SJSA1 (cell line): ENCODE results near the gene SLC31A1. TPM values are rescaled to one million over a fixed set of nuclear protein-coding genes. Genes with fewer than 3 reads are reported as not detected.
"Not testable (repeated sequence)": the region's sequence is repeated elsewhere in the genome, so short reads cannot be mapped to it uniquely, and the experiment has no call there.

Source experiments
- DNase-seq, 2 experiments: peaks; one replicate each; pipeline ENCODE4 v3.0.0-alpha.2; 2015 to 2020; ENCODE audit warnings: low spot score in 2 of 2, low read depth in 1 of 2
- H3K27ac ChIP-seq: fragments of 250-450 bp; sonication (Bioruptor Pico); 2 replicates; pipeline ENCODE4 v1.5.1; 2020; ENCODE audit warnings: mild to moderate bottlenecking, moderate library complexity
- H3K27me3 ChIP-seq: fragments of 250-450 bp; sonication (Bioruptor Pico); replicated peaks from 2 replicates; pipeline ENCODE4 v1.5.1; 2020; ENCODE audit warnings: mild to moderate bottlenecking, moderate library complexity
- H3K36me3 ChIP-seq: fragments of 250-450 bp; sonication (Bioruptor Pico); 2 replicates; pipeline ENCODE4 v1.5.1; 2020; ENCODE audit warnings: mild to moderate bottlenecking
- H3K4me1 ChIP-seq: fragments of 250-450 bp; sonication (Bioruptor Pico); replicated peaks from 2 replicates; pipeline ENCODE4 v1.6.1; 2021; ENCODE audit warnings: mild to moderate bottlenecking
- H3K4me3 ChIP-seq: fragments of 250-450 bp; sonication (Bioruptor Pico); 2 replicates; pipeline ENCODE4 v1.5.1; 2020; ENCODE audit warnings: mild to moderate bottlenecking
- H3K9me3 ChIP-seq: fragments of 250-450 bp; sonication (Bioruptor Pico); replicated peaks from 2 replicates; pipeline ENCODE4 v1.5.1; 2020; ENCODE audit warnings: mild to moderate bottlenecking
- total RNA-seq: library from RNA; depleted of rRNA; stranded (reverse); fragments of >200 nt; shearing (Covaris generic); gene quantifications from 2 replicates; pipeline ENCODE4 v1.2.3, GENCODE V29; 2014

The SLC31A1 gene
- total RNA-seq, 1 experiment from 2014 or later: 18.4 TPM

GRCh38 chr9:113228130-113228665 lies 6.9 kb downstream of the SLC31A1 start:
- Histone ChIP-seq H3K27me3 (no peaks in the 10 kb centered on the region), H3K4me3 (no peak overlapping the region), H3K36me3 (peaks cover 6% of the 10 kb centered on the region; the same call in 1 of the 2 replicates), H3K9me3 (no peaks in the 10 kb centered on the region), H3K27ac (no peak overlapping the region), H3K4me1 (peaks cover 12% of the 10 kb centered on the region)
- no peak for DNase-seq

- Histone ChIP-seq H3K4me3 (no peak overlapping the region), H3K27ac (no peak overlapping the region), H3K36me3 (no peaks in the 10 kb centered on the region), H3K9me3 (no peaks in the 10 kb centered on the region), H3K27me3 (no peaks in the 10 kb centered on the region), H3K4me1 (peaks cover 6% of the 10 kb centered on the region; the same call in 1 of the 2 replicates)
- DNase-seq: no peak
Observed at GRCh38 chr9:113231701-113232100, 10.4 kb downstream of the SLC31A1 start.

GRCh38 chr9:113235701-113236255 lies 14.4 kb downstream of the SLC31A1 start:
- not testable (repeated sequence) for H3K27me3 ChIP-seq, DNase-seq, H3K9me3 ChIP-seq, H3K27ac ChIP-seq, H3K4me1 ChIP-seq, H3K4me3 ChIP-seq, H3K36me3 ChIP-seq

- Histone ChIP-seq H3K4me3 (no peak overlapping the region), H3K27ac (no peak overlapping the region), H3K4me1 (peaks cover 6% of the 10 kb centered on the region; the same call in 1 of the 2 replicates), H3K9me3 (no peaks in the 10 kb centered on the region), H3K27me3 (no peaks in the 10 kb centered on the region), H3K36me3 (no peaks in the 10 kb centered on the region)
- no peak for DNase-seq
Observed at GRCh38 chr9:113237026-113237425, 15.7 kb downstream of the SLC31A1 start.

GRCh38 chr9:113238202-113238858 lies 17.0 kb downstream of the SLC31A1 start:
- no peaks in the 10 kb centered on the region for H3K36me3 ChIP-seq
- no peak for DNase-seq

GRCh38 chr9:113238859-113239232 lies 17.5 kb downstream of the SLC31A1 start:
- Histone ChIP-seq H3K27me3 (no peaks in the 10 kb centered on the region), H3K9me3 (no peaks in the 10 kb centered on the region), H3K4me3 (no peak overlapping the region), H3K36me3 (no peaks in the 10 kb centered on the region), H3K4me1 (no peaks in the 10 kb centered on the region), H3K27ac (no peak overlapping the region)
- no peak for DNase-seq

More at GRCh38 chr9:113238202-113238858, 17.0 kb downstream of the SLC31A1 start:
- Histone ChIP-seq H3K4me1 (no peaks in the 10 kb centered on the region), H3K9me3 (no peaks in the 10 kb centered on the region), H3K4me3 (no peak overlapping the region), H3K27ac (no peak overlapping the region), H3K27me3 (no peaks in the 10 kb centered on the region)

GRCh38 chr9:113241161-113241560 lies 19.8 kb downstream of the SLC31A1 start:
- H3K4me1 ChIP-seq: no peaks in the 10 kb centered on the region
- no peak overlapping the region for H3K27ac ChIP-seq
- H3K4me3 ChIP-seq: no peak overlapping the region
- H3K9me3 ChIP-seq: no peaks in the 10 kb centered on the region
- H3K27me3 ChIP-seq: no peaks in the 10 kb centered on the region
- DNase-seq: no peak
- no peaks in the 10 kb centered on the region for H3K36me3 ChIP-seq

GRCh38 chr9:113244556-113244955 lies 23.2 kb downstream of the SLC31A1 start:
- Histone ChIP-seq H3K27ac (no peak overlapping the region), H3K4me3 (no peak overlapping the region), H3K9me3 (no peaks in the 10 kb centered on the region), H3K36me3 (no peaks in the 10 kb centered on the region), H3K4me1 (no peaks in the 10 kb centered on the region), H3K27me3 (no peaks in the 10 kb centered on the region)
- no peak for DNase-seq

GRCh38 chr9:113245894-113246293 lies 24.6 kb downstream of the SLC31A1 start:
- H3K4me1 ChIP-seq: no peaks in the 10 kb centered on the region
- H3K9me3 ChIP-seq: no peaks in the 10 kb centered on the region
- no peak for DNase-seq
- no peaks in the 10 kb centered on the region for H3K36me3 ChIP-seq
- H3K27ac ChIP-seq: no peak overlapping the region
- H3K27me3 ChIP-seq: no peaks in the 10 kb centered on the region
- no peak overlapping the region for H3K4me3 ChIP-seq

- Histone ChIP-seq H3K9me3 (no peaks in the 10 kb centered on the region), H3K27ac (no peak overlapping the region)
Observed at GRCh38 chr9:113246928-113247327, 25.6 kb downstream of the SLC31A1 start.

GRCh38 chr9:113247640-113248039 lies 26.3 kb downstream of the SLC31A1 start:
- DNase-seq: no peak
- Histone ChIP-seq H3K9me3 (no peaks in the 10 kb centered on the region), H3K27ac (no peak overlapping the region), H3K4me3 (no peak overlapping the region), H3K36me3 (no peaks in the 10 kb centered on the region), H3K4me1 (no peaks in the 10 kb centered on the region), H3K27me3 (no peaks in the 10 kb centered on the region)

More at GRCh38 chr9:113246928-113247327, 25.6 kb downstream of the SLC31A1 start:
- H3K36me3 ChIP-seq: no peaks in the 10 kb centered on the region
- H3K4me3 ChIP-seq: no peak overlapping the region
- H3K4me1 ChIP-seq: no peaks in the 10 kb centered on the region
- no peaks in the 10 kb centered on the region for H3K27me3 ChIP-seq
- DNase-seq: no peak

- H3K36me3 ChIP-seq, H3K27me3 ChIP-seq, H3K4me3 ChIP-seq, DNase-seq, H3K9me3 ChIP-seq, H3K4me1 ChIP-seq, H3K27ac ChIP-seq: not testable (repeated sequence)
Observed at GRCh38 chr9:113249661-113250060, 28.3 kb downstream of the SLC31A1 start.

- H3K4me3 ChIP-seq: no peak overlapping the region
- no peaks in the 10 kb centered on the region for H3K27me3 ChIP-seq
- no peaks in the 10 kb centered on the region for H3K36me3 ChIP-seq
- H3K4me1 ChIP-seq: no peaks in the 10 kb centered on the region
- DNase-seq: no peak
- no peak overlapping the region for H3K27ac ChIP-seq
- no peaks in the 10 kb centered on the region for H3K9me3 ChIP-seq
Observed at GRCh38 chr9:113250807-113251206, 29.5 kb downstream of the SLC31A1 start.

- no peak overlapping the region for H3K27ac ChIP-seq
Observed at GRCh38 chr9:113254991-113255390, 33.6 kb downstream of the SLC31A1 start.

More at GRCh38 chr9:113254991-113255390, 33.6 kb downstream of the SLC31A1 start:
- Histone ChIP-seq H3K9me3 (no peaks in the 10 kb centered on the region), H3K4me3 (no peak overlapping the region), H3K27me3 (no peaks in the 10 kb centered on the region), H3K36me3 (peaks cover 18% of the 10 kb centered on the region), H3K4me1 (no peaks in the 10 kb centered on the region)
- no peak for DNase-seq
